Measurements from ENCODE around the gene ZNF428.

DNA sequence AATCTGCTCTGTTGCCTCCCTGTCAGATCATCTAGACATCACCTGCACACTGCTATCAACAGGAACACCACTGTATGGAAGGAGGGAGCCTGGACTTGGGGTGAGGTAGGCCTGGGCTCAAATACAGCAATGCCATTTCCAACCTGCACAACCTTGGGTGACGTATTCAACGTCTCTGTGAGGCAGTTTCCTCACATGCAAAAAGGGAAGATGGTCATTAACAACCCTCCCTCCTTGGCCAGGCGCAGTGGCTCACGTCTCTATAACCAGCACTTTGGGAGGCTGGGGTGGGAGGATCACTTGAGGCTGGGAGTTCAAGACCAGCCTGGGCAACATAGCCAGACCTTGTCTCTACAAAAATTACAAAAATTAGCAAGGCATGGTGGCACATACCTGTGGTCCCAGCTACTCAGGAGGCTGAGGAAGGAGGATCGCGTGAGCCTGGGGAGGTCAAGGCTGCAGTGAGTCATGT, 57.2 kb downstream of the ZNF428 start:
- TF ChIP-seq CTCF (IDR thresholded peaks at IDR 0.05) = no peak
- TF ChIP-seq POLR2AphosphoS5 (IDR thresholded peaks at IDR 0.05) = no peak
- TF ChIP-seq POLR2A (IDR thresholded peaks at IDR 0.05) = no peak
- TF ChIP-seq EP300 (IDR thresholded peaks at IDR 0.05; ENCODE audit: low read depth) = no peak

Measured in transverse colon (tissue), 4 donors.